GM10266 (cell line): ENCODE measurements around the gene HCK.

ENCODE experiments used
- DNase-seq: peaks from one replicate; pipeline ENCODE4 v3.0.0; 2012; ENCODE audit errors: extremely low spot score
- CTCF ChIP-seq: IDR thresholded peaks from 2 replicates; pipeline ENCODE4 v1.5.1; 2012; ENCODE audit warnings: mild to moderate bottlenecking, low read depth; ENCODE audit not compliant: control insufficient read depth, insufficient read depth; ENCODE audit errors: missing control alignments

HCK gene

DNA sequence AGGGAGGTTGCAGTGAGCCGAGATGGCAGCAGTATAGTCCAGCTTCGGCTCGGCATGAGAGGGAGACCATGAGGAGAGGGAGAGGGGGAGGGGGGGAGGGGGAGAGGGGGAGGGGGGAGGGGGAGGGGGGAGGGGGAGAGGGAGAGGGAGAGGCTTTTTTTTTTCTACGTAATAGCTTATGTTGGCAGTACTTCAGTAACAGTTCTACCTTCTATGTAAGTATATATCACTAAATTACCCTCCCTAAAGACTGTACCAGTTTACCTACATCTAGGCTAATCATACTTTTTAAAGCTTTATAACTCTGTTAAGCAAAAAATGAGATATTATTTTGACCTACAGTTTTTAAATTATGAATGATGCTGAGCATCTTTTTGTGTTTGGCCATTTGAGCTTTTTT is 71.0 kb downstream of the HCK start:
- no peak for DNase-seq
- TF ChIP-seq CTCF, result no peak

DNA sequence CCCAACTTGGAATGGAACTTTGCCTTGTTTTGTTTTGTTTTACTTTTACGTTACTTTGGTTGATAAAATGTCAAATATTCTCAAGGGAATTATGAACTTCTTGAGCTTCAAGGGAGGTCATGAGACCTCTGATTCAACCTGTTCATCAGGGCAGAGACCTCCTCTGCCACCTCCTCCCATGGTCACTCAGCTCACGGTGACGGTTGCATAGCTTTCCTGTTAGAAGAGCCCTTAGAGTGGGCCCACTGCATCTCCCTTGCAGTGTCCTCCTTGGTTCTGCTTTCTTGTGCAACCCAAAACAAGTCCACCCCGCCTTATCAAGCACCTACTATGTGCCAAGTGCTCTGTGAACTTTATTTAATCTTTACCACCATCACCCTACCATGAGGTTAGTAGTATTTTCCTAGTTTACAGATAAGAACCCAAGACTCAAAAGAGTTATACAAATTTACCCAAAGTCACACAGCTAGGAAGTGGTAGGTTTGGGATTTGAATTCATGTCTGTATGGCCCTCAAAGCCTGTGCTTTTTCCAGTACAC is 72.9 kb downstream of the HCK start:
- TF ChIP-seq CTCF, result no peak

DNA sequence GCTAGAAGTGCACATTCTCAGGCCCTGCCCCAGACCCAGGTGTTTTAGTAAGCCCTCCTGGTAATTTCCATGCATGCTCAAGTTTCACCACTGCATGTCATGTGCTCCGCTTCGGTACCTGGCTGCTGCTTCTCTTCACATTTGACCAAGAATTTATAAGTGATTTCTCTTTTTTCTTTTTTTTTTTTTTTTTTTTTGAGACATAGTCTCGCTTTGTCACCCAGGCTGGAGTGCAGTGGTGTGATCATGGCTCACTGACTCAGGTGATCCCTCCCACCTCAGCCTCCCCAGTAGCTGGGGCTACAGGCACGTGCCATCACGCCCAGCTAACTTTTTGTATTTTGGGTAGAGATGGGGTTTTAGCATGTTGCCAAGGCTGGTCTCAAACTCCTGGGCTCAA is 73.5 kb downstream of the HCK start:
- DNase-seq, result no peak
- TF ChIP-seq CTCF, result no peak

More for the DNA sequence above, 72.9 kb downstream of the HCK start:
- DNase-seq, result no peak

GRCh38 chr20:32126919-32127318 is 74.9 kb downstream of the HCK start:
- no peak for TF ChIP-seq CTCF
- DNase-seq, result no peak

DNA sequence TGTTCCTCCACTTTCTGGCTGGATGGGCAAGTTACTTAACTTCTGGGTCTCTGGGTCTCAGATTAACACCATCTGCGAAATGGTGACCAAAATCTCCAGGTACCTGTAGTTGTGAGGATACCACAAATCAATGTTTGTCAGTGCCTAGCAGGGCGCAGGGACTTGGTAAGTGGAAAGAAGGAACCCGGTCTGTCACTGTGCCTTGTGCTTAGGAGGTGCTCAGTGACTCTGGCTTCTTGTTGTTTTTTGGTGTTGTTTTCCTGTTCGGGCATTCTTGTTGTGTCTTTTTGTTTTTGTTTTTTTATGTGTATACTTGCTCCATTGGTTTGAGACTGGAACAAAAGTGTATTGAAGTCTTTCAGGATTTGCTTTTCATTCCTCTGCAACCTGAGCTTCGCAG is 75.3 kb downstream of the HCK start:
- no peak for TF ChIP-seq CTCF
- no peak for DNase-seq

DNA sequence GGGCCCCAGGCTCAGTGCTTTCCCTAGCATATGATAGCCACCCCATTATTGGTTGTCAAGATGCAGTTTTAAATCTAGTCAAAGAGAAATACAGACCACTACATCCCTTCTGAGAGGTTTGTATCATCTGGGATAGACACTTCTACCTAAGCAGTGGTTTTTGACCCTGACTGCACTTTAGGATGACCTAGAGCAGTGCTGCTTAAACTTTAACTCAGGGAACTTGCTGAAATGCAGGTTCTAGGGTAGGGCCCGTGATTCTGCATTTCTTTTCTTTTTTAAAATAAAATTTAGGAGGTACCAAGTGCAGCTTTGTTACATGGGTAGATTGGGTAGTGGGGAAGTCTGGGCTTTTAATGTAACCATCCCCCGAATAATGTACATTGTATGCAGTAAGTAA is 76.1 kb downstream of the HCK start:
- no peak for TF ChIP-seq CTCF
- DNase-seq, result no peak

GRCh38 chr20:32129863-32130262 is 77.8 kb downstream of the HCK start:
- TF ChIP-seq CTCF, result no peak
- no peak for DNase-seq

DNA sequence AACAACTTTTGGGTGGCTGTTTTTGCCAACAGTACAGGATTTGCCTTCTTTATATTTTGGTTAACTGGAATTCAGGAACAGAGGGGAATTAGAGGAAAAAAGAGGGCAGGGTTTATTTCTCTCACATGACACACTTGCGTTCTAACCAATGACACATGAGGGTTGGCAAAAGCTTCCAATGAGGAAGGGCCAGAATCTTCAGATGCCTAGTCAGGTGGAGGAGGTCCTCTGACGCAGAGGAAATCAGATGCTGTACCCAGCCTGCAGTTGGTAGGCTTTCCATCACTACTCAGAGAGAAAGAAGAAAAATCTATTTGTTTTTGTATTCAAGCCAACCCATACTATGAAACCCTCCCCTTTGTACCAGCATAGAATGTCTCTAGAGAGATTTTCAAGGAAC is 78.3 kb downstream of the HCK start:
- no peak for TF ChIP-seq CTCF
- DNase-seq, result no peak
